NT2/D1 (cell line): Measurements from ENCODE around the gene PSTPIP2.
"Not testable (repeated sequence)": the region's sequence is repeated elsewhere in the genome, so short reads cannot be mapped to it uniquely, and the experiment has no call there.

Experiments used
- DNase-seq: peaks from one replicate; pipeline ENCODE4 v3.0.0-alpha.2; 2011; ENCODE audit warnings: low read depth, low spot score
- H3K27me3 ChIP-seq: 2 replicates; pipeline ENCODE4 v1.6.0; 2011; ENCODE audit warnings: mild to moderate bottlenecking; ENCODE audit not compliant: insufficient read length, insufficient read depth
- H3K36me3 ChIP-seq: 2 replicates; pipeline ENCODE4 v1.6.1; 2011; ENCODE audit warnings: mild to moderate bottlenecking, low read length, mixed read lengths; ENCODE audit not compliant: insufficient read depth, insufficient read length
- H3K4me1 ChIP-seq: 2 replicates; pipeline ENCODE4 v1.5.1; 2011; ENCODE audit not compliant: insufficient read depth, insufficient read length
- H3K4me3 ChIP-seq: 2 replicates; pipeline ENCODE4 v1.5.1; 2011; ENCODE audit warnings: low read depth; ENCODE audit not compliant: insufficient read length
- H3K9ac ChIP-seq: 2 replicates; pipeline ENCODE4 v1.6.0; 2011; ENCODE audit warnings: low read depth; ENCODE audit not compliant: insufficient read length
- H3K9me3 ChIP-seq: 2 replicates; pipeline ENCODE4 v1.5.1; 2011; ENCODE audit warnings: mild to moderate bottlenecking, low read length; ENCODE audit not compliant: insufficient read depth
- SUZ12 ChIP-seq: IDR thresholded peaks from 2 replicates; pipeline ENCODE4 v1.6.1; 2011; ENCODE audit not compliant: insufficient read length, insufficient read depth; ENCODE audit errors: extremely low read depth
- YY1 ChIP-seq: IDR thresholded peaks from 2 replicates; pipeline ENCODE4 v1.6.1; 2011; ENCODE audit not compliant: insufficient read length, insufficient read depth
- ZNF274 ChIP-seq: IDR thresholded peaks from 2 replicates; pipeline ENCODE4 v1.6.1; 2011; ENCODE audit warnings: mild to moderate bottlenecking, low read depth, low read length

PSTPIP2 gene

DNA sequence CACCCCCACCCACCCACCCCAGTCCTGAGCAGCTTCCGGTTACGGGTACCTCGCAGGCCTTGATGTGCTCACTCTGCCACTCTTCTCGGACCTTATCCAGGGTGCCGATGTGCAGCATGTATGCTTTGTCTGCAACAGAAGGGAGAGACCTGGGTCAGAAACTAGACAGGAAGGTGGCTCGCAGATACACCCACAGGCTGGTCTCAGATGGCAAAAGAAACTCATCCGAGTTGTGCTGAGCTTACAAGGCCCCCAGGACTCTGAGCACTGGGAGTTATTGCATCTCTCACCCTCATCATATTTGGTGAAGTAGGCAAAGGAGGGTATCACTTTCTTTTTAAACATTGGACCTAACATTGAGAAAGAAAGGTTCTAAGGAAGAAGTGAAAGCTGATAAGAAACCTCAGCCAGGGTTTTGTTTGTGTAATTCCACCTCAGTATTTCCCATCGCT lies 74.3 kb downstream of the PSTPIP2 start:
- Histone ChIP-seq H3K4me1 (no peaks in the 10 kb centered on the region), H3K9me3 (0 out of 2 replicates have a peak, but pooled peaks cover 9% of the 10 kb centered on the region), H3K36me3 (peaks cover 6% of the 10 kb centered on the region), H3K4me3 (no peak overlapping the region), H3K27me3 (no peaks in the 10 kb centered on the region), H3K9ac (no peak overlapping the region)
- no peak for DNase-seq
- TF ChIP-seq ZNF274 (no peak), SUZ12 (no peak), YY1 (no peak)

DNA sequence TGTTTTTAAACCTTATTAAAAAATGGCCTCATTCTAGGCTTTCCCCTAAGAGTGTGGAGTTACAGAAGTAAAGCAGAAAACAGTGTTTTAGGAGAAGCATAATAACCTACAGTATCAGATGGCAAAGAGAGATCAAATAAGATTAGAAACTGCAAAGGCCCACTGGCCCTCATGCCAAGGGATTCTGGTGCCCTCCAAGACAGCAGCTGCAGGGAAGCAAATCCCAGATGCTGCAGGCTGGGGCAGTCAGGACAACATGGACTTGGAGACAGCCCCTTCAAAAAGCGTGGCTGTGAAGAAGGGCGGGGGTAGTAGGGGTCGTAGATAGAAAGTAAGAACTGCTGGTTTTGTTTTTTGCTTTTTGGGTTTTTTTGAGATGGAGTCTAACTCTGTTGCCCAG lies 76.6 kb downstream of the PSTPIP2 start:
- H3K4me3 ChIP-seq, result no peak overlapping the region
- H3K27me3 ChIP-seq, result no peaks in the 10 kb centered on the region
- peaks cover 12% of the 10 kb centered on the region for H3K36me3 ChIP-seq
- H3K9ac ChIP-seq, result no peak overlapping the region
- H3K4me1 ChIP-seq, result no peaks in the 10 kb centered on the region
- no peaks in the 10 kb centered on the region for H3K9me3 ChIP-seq
- no peak for DNase-seq
- TF ChIP-seq YY1 (no peak), ZNF274 (no peak), SUZ12 (no peak)

DNA sequence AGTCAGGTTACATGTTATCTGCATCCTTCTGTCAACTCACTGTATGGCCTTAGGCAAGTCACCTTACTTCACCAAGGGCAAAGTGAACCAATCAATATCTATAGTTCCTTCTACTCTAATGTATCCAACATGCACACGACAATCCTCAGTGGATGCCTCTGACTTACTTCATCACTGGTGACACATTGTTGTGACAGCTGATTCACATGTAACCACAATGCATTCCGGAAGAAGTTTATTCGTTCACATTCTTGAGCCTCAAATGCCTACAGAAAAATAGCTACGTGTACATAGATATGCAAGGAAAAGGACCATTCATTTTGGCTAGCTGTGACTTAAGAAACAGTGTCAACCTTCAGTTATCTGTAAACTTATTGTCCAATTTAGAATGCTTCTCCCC lies 78.6 kb downstream of the PSTPIP2 start:
- TF ChIP-seq ZNF274 (no peak), YY1 (no peak), SUZ12 (no peak)
- DNase-seq, result no peak
- no peak overlapping the region for H3K9ac ChIP-seq
- H3K4me3 ChIP-seq, result no peak overlapping the region
- H3K9me3 ChIP-seq, result no peaks in the 10 kb centered on the region
- H3K4me1 ChIP-seq, result no peaks in the 10 kb centered on the region
- no peaks in the 10 kb centered on the region for H3K27me3 ChIP-seq
- peaks cover 22% of the 10 kb centered on the region for H3K36me3 ChIP-seq

DNA sequence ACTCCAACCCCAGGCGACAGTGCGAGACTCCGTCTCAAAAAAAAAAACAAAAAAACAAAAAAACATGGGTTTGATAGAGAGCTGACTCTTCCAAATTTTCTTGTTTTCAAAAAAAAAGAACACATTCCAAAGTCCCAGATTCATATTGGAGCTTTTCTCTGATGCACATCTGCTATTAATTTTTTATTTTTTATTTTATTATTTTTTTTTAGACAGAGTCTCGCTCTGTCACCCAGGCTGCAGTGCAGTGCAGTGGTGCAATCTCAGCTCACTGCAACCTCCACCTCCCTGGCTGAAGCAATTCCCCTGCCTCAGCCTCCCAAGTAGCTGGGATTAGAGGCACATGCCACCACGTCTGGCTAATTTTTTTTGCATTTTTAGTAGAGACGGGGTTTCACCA lies 79.5 kb downstream of the PSTPIP2 start:
- H3K4me3 ChIP-seq, H3K27me3 ChIP-seq, H3K4me1 ChIP-seq, H3K9me3 ChIP-seq, H3K9ac ChIP-seq, DNase-seq: not testable (repeated sequence)
- H3K36me3 ChIP-seq, result peaks cover 28% of the 10 kb centered on the region

DNA sequence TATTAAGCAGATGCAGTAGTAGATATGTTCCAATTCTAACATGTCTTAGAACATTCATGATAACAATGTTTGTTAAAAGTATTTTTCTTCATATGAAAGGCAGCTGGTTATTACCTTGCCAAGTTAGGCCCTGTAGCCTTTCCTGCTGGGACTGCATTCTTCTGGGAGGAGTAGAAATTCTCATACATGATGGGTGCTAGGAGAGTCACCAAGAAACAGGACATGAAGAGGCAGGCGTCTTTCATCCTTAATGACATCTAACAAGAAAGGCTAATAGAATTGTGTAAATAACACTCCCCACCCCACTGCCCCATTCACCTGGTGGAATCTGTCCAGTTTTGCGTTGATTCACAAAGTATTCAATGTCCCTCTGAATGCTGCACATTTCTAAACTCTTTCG lies 80.3 kb downstream of the PSTPIP2 start:
- H3K27me3 ChIP-seq, result no peaks in the 10 kb centered on the region
- no peak for TF ChIP-seq SUZ12
- no peak overlapping the region for H3K4me3 ChIP-seq
- peaks cover 28% of the 10 kb centered on the region for H3K36me3 ChIP-seq
- no peak overlapping the region for H3K9ac ChIP-seq
- DNase-seq, result no peak
- no peaks in the 10 kb centered on the region for H3K9me3 ChIP-seq
- H3K4me1 ChIP-seq, result no peaks in the 10 kb centered on the region

DNA sequence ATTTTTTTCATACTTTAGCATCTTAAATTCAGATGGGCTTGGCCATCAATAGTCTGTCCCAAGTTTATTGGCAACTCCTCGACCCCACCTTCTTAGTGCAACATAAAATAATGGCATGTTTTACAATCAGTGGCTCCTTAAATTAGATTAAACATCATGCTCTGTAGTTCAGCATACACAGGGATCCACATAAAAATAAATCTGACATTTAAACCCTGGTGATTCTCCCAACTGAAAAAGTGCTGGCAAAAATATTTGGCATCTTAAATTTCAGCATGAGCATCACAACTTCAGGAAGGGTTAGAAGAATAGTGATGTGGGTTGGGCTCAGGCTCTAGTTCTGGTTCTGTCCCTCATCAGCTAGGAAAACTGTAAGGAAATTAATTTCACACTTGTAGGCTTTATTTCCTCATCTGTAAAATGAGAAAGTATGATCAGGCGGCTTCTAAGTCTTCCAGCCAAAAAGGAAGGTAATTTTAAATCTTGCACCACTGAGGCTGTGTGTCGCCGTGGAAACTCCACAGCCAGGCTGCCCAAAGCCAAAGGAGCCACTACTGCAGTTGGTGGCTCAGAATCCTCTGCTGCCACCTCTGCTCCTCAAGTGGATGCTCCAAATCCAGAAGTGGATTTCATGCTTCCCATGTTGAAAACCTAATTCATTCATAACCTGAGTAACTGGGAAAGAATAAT lies 87.4 kb downstream of the PSTPIP2 start:
- H3K9me3 ChIP-seq, result no peaks in the 10 kb centered on the region
- H3K4me1 ChIP-seq, result no peaks in the 10 kb centered on the region
- no peak overlapping the region for H3K4me3 ChIP-seq
- H3K36me3 ChIP-seq, result peaks cover 18% of the 10 kb centered on the region
- H3K27me3 ChIP-seq, result no peaks in the 10 kb centered on the region
- TF ChIP-seq ZNF274, result no peak
- no peak for TF ChIP-seq YY1
- TF ChIP-seq SUZ12, result no peak
- H3K9ac ChIP-seq, result no peak overlapping the region
- DNase-seq, result no peak

DNA sequence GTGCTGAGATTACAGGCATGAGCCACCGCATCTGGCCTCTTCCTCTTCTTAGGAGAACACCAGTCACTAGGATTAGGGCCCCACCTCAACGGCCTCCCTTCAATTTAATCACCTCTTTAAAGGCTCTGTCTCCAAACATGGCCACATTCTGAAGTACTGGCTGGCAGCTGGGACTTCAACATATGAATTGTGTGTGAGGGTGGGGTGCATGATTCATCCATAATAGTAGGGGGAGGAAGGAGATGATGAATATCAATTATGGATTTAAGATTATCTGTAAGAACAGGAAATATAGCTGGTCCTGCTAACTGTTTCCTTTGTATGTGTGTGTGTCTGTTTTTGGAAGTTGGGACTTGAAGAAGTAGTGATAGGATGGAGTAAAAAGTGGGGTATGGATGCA lies 90.2 kb downstream of the PSTPIP2 start:
- no peaks in the 10 kb centered on the region for H3K9me3 ChIP-seq
- no peak overlapping the region for H3K4me3 ChIP-seq
- TF ChIP-seq ZNF274 (no peak), YY1 (no peak), SUZ12 (no peak)
- no peak for DNase-seq
- H3K9ac ChIP-seq, result no peak overlapping the region
- H3K4me1 ChIP-seq, result no peaks in the 10 kb centered on the region
- H3K36me3 ChIP-seq, result no peaks in the 10 kb centered on the region
- H3K27me3 ChIP-seq, result no peaks in the 10 kb centered on the region

DNA sequence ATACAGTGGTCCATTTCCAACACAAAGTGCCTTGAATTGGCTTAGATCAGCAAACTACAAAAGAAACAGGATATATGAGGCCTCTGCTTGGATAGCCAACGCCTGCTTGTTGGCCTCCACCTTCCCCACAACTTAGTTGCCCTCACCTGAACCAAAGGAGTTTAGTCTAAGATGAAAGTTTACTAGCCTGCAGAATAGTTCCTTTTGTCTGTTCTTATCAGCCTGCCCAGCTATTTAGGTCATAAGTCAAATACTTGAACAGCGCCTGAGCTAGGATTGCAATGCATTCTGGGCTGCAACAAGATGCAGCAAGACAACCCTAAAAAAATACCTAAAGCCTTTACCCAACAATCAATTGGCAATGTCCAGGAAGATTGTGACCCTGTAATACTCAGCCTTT lies 91.8 kb downstream of the PSTPIP2 start:
- no peak overlapping the region for H3K9ac ChIP-seq

More for the DNA sequence above, 91.8 kb downstream of the PSTPIP2 start:
- no peak for TF ChIP-seq YY1
- TF ChIP-seq ZNF274, result no peak
- no peak for TF ChIP-seq SUZ12
- Histone ChIP-seq H3K36me3 (no peaks in the 10 kb centered on the region), H3K4me1 (no peaks in the 10 kb centered on the region), H3K9me3 (no peaks in the 10 kb centered on the region), H3K4me3 (no peak overlapping the region), H3K27me3 (no peaks in the 10 kb centered on the region)
- no peak for DNase-seq
